GM21390 (cell line): ENCODE results near the gene ANKRD18B.
"Not testable (repeated sequence)": the region's sequence is repeated elsewhere in the genome, so short reads cannot be mapped to it uniquely, and the experiment has no call there.

Experiments used
- ATAC-seq: cut with Tn5 transposase; IDR thresholded peaks from one replicate; pipeline ENCODE4 v1.9.1; 2021; ENCODE audit not compliant: unreplicated experiment

Gene ANKRD18B

GRCh38 chr9:33523397-33524305 is at the start of gene ANKRD18B:
Gene ANKRD18B, plus strand, starts transcription at chr9:33524251. Its CDS starts 239 bp downstream, at chr9:33524490.
- ATAC-seq: not testable (repeated sequence)

- ATAC-seq: no peak
Measured at GRCh38 chr9:33475357-33475756, 48.7 kb upstream of the ANKRD18B start.

GRCh38 chr9:33476503-33476902 is 47.5 kb upstream of the ANKRD18B start:
- ATAC-seq: no peak

- ATAC-seq: no peak
Measured at GRCh38 chr9:33480106-33480505, 43.9 kb upstream of the ANKRD18B start.

- ATAC-seq: no peak
Measured at GRCh38 chr9:33480976-33481375, 43.1 kb upstream of the ANKRD18B start.

GRCh38 chr9:33485312-33485711 is 38.7 kb upstream of the ANKRD18B start:
- not testable (repeated sequence) for ATAC-seq

GRCh38 chr9:33489066-33489465 is 35.0 kb upstream of the ANKRD18B start:
- no peak for ATAC-seq

- ATAC-seq: not testable (repeated sequence)
Measured at GRCh38 chr9:33493819-33494218, 30.2 kb upstream of the ANKRD18B start.

GRCh38 chr9:33498387-33498786 is 25.7 kb upstream of the ANKRD18B start:
- ATAC-seq: no peak

- no peak for ATAC-seq
Measured at GRCh38 chr9:33506626-33507370, 17.3 kb upstream of the ANKRD18B start.

- ATAC-seq: peak; percentile 61
Measured at GRCh38 chr9:33510262-33511183, 13.5 kb upstream of the ANKRD18B start.

GRCh38 chr9:33511184-33511517 is 12.9 kb upstream of the ANKRD18B start:
- ATAC-seq: not testable (repeated sequence)

GRCh38 chr9:33512535-33512934 is 11.5 kb upstream of the ANKRD18B start:
- ATAC-seq: not testable (repeated sequence)

GRCh38 chr9:33515342-33515995 is 8.6 kb upstream of the ANKRD18B start:
- ATAC-seq: not testable (repeated sequence)

- ATAC-seq: not testable (repeated sequence)
Measured at GRCh38 chr9:33516397-33516796, 7.7 kb upstream of the ANKRD18B start.

- no peak for ATAC-seq
Measured at GRCh38 chr9:33517373-33517772, 6.7 kb upstream of the ANKRD18B start.

GRCh38 chr9:33517934-33518577 is 6.0 kb upstream of the ANKRD18B start:
- not testable (repeated sequence) for ATAC-seq

GRCh38 chr9:33521861-33522260 is 2.2 kb upstream of the ANKRD18B start:
- ATAC-seq: not testable (repeated sequence)

GRCh38 chr9:33524306-33524947 is 376 bp downstream of the ANKRD18B start:
- ATAC-seq: no peak
